ENCODE data around the gene LRRC34. TPM values are rescaled to one million over a fixed set of nuclear protein-coding genes. Genes with fewer than 3 reads are reported as not detected.

Gene LRRC34
- total RNA-seq, 1 donor from 2014 or later: 1.6 TPM

- Histone ChIP-seq H3K27me3 (ENCODE audit: low read depth) (no peaks in the 10 kb centered on the region), H3K4me1 (no peaks in the 10 kb centered on the region), H3K27ac (replicated peaks) (no peak overlapping the region), H3K4me3 (no peak overlapping the region), H3K9me3 (replicated peaks) (no peaks in the 10 kb centered on the region), H3K36me3 (no peaks in the 10 kb centered on the region)
- DNase-seq: no peak
- TF ChIP-seq, protein P1, sequence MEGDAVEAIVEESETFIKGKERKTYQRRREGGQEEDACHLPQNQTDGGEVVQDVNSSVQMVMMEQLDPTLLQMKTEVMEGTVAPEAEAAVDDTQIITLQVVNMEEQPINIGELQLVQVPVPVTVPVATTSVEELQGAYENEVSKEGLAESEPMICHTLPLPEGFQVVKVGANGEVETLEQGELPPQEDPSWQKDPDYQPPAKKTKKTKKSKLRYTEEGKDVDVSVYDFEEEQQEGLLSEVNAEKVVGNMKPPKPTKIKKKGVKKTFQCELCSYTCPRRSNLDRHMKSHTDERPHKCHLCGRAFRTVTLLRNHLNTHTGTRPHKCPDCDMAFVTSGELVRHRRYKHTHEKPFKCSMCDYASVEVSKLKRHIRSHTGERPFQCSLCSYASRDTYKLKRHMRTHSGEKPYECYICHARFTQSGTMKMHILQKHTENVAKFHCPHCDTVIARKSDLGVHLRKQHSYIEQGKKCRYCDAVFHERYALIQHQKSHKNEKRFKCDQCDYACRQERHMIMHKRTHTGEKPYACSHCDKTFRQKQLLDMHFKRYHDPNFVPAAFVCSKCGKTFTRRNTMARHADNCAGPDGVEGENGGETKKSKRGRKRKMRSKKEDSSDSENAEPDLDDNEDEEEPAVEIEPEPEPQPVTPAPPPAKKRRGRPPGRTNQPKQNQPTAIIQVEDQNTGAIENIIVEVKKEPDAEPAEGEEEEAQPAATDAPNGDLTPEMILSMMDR (IDR thresholded peaks at IDR 0.05; ENCODE audit: borderline replicate concordance): no peak
- intact Hi-C loops (cut with micrococcal nuclease): no loop called here
These were observed 36.0 kb upstream of the LRRC34 start for GRCh38 chr3:169848741-169849140.

GRCh38 chr3:169847896-169848295, 35.2 kb upstream of the LRRC34 start:
- no peaks in the 10 kb centered on the region for H3K4me1 ChIP-seq
- H3K27ac ChIP-seq (replicated peaks): no peak overlapping the region
- TF ChIP-seq, protein P1 (IDR thresholded peaks at IDR 0.05; ENCODE audit: borderline replicate concordance): no peak
- no peak overlapping the region for H3K4me3 ChIP-seq
- DNase-seq: no peak
- no peaks in the 10 kb centered on the region for H3K27me3 ChIP-seq (ENCODE audit: low read depth)
- H3K36me3 ChIP-seq: no peaks in the 10 kb centered on the region
- intact Hi-C loops (cut with micrococcal nuclease): no loop called here
- no peaks in the 10 kb centered on the region for H3K9me3 ChIP-seq (replicated peaks)

DNA sequence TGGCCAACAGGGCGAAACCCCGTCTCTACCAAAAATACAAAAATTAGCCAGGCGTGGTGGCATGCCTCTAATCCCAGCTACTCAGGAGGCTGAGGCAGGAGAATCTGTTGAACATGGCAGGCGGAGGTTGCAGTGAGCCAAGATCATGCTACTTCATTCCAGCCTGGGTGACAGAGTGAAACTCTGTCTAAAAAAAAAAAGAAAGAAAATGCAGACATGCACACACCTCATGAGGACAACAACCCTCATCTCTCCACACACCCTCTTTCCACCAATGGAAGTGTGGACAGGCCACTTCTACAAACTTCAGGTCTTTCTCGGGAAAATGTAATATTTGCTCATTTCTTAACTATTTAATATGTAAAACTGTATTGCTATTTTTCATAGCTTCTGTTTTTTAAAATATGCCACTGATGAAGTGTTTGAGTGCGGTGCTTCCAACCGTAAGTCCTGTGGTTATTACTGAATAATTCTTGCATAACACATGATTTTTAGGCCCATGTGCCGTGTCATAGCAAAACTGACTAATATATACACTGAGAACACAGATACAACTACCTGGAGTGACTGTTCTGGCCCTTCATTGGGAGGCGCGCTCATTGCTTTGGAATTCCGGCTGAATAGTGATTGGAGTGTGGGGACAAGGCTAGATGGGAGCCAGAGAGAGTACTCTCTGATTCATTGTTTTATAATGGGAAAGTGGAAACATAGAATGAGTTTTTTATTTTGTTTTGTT, 33.9 kb upstream of the LRRC34 start:
- TF ChIP-seq, protein P1 (IDR thresholded peaks at IDR 0.05; ENCODE audit: borderline replicate concordance): no peak
- intact Hi-C loops (cut with micrococcal nuclease): no loop called here
- no peaks in the 10 kb centered on the region for H3K4me1 ChIP-seq
- H3K9me3 ChIP-seq (replicated peaks): no peaks in the 10 kb centered on the region
- H3K27me3 ChIP-seq (ENCODE audit: low read depth): no peaks in the 10 kb centered on the region
- no peaks in the 10 kb centered on the region for H3K36me3 ChIP-seq
- DNase-seq: no peak
- H3K27ac ChIP-seq (replicated peaks): no peak overlapping the region
- H3K4me3 ChIP-seq: no peak overlapping the region

GRCh38 chr3:169842960-169843359, 30.3 kb upstream of the LRRC34 start:
- TF ChIP-seq, protein P1 (IDR thresholded peaks at IDR 0.05; ENCODE audit: borderline replicate concordance): no peak
- H3K4me1 ChIP-seq: no peaks in the 10 kb centered on the region
- no peak for DNase-seq
- no peaks in the 10 kb centered on the region for H3K9me3 ChIP-seq (replicated peaks)
- intact Hi-C loops (cut with micrococcal nuclease): no loop called here
- H3K36me3 ChIP-seq: no peaks in the 10 kb centered on the region
- H3K4me3 ChIP-seq: no peak overlapping the region
- no peaks in the 10 kb centered on the region for H3K27me3 ChIP-seq (ENCODE audit: low read depth)
- H3K27ac ChIP-seq (replicated peaks): no peak overlapping the region

DNA sequence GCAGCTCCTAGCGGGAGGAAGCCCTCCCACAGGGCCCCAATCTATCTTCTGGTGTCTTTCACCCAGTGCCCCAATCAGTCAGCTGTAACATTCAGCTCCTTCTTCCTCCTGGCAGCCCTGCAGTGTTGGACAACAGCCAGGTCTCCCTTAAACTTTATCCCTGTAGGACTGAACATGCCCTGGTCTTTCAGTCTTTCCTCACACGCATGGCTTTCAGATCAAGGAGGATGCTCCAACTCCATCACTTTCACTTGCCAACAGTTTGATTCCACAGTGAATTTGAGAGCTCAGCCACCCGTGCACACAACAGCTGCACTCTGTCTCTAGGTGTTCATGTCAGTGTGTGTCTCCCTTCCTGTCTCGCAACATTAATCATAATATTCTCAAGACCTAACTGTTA, 28.5 kb upstream of the LRRC34 start:
- Histone ChIP-seq H3K27me3 (ENCODE audit: low read depth) (no peaks in the 10 kb centered on the region), H3K4me3 (no peak overlapping the region), H3K9me3 (replicated peaks) (no peaks in the 10 kb centered on the region), H3K36me3 (no peaks in the 10 kb centered on the region), H3K27ac (replicated peaks) (no peak overlapping the region), H3K4me1 (no peaks in the 10 kb centered on the region)
- intact Hi-C loops (cut with micrococcal nuclease): no loop called here
- TF ChIP-seq, protein P1 (IDR thresholded peaks at IDR 0.05; ENCODE audit: borderline replicate concordance): no peak
- no peak for DNase-seq
